AG20443 (cell line): ENCODE data around the gene SLC7A8.

ENCODE experiments used
- DNase-seq: peaks from one replicate; pipeline ENCODE4 v3.0.0; 2012; ENCODE audit warnings: low spot score, mixed read lengths

Gene SLC7A8

DNA sequence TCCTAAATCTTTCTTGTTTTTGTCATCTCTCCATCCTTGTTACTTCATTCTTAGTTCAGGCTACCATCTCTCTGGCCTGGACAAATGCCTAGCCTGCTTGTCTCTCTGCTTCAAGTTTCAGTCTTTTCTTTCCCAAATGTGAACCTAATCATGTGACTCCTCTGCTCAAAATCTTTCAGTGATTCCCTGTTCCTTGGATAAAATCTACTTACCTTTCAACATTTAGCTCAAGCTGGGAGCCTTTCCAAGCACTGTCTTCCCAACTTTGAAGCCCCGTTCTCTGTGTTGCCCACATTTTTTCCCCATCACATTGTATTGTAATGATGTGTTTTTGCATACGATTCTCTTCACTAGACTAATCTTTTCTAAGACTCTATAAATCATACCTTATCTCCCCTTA, 24.7 kb downstream of the SLC7A8 start:
- DNase-seq, result no peak

- peak; percentile 88 for DNase-seq
Measured at GRCh38 chr14:23154964-23155587, 28.4 kb downstream of the SLC7A8 start.

GRCh38 chr14:23153851-23154796, 29.3 kb downstream of the SLC7A8 start:
- DNase-seq, result peak; percentile 93

- DNase-seq, result no peak
Measured at GRCh38 chr14:23151342-23151741, 32.1 kb downstream of the SLC7A8 start.

- DNase-seq, result no peak
Measured at GRCh38 chr14:23149745-23150144, 33.7 kb downstream of the SLC7A8 start.

- DNase-seq, result no peak
Measured at GRCh38 chr14:23148591-23149249, 34.7 kb downstream of the SLC7A8 start.

GRCh38 chr14:23147676-23148075, 35.8 kb downstream of the SLC7A8 start:
- no peak for DNase-seq

DNA sequence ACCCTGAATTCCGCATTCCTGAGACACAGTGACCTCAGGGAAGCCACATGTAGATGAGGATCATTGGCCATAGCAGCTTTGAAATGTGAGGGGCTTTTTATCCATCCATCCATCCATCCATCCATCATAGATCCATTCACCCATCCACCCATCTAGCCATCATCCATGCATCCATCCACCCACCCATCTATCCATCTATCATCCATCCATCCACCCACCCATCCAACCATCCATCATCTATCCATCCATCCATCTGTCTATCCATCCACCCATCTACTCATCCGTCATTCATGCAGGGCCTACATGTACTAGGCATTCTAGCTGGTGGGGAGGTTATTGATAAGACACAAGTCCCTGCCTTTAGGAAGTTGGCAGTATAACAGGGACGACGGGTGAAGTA, 36.5 kb downstream of the SLC7A8 start:
- DNase-seq, result no peak

GRCh38 chr14:23146351-23146910, 37.0 kb downstream of the SLC7A8 start:
- no peak for DNase-seq

DNA sequence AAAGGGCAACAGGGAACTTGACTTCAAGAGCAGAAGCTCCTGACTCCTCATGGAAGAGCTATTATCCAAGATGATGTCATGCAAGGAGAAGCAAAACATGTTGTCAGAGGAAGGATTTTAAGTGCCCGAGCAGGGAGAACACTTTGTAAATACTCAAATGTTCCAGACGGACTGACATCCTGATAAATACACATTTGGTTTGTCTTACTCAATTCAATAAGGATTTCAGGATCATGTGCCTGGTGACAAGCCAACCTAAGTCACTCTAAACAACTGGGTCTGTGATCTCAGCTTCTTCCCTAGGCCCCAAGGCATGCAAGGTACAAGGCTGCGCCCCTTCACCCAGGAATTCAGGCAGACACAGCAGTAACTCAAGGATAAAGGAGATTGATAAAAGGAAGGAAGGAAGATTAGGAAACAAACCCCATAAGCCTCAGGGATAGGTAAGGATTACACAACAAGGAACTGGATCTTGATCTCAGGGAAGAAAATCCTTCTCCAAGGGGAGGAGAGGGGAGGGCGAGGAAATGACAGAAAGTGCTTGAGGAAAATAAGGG, 37.6 kb downstream of the SLC7A8 start:
- no peak for DNase-seq

DNA sequence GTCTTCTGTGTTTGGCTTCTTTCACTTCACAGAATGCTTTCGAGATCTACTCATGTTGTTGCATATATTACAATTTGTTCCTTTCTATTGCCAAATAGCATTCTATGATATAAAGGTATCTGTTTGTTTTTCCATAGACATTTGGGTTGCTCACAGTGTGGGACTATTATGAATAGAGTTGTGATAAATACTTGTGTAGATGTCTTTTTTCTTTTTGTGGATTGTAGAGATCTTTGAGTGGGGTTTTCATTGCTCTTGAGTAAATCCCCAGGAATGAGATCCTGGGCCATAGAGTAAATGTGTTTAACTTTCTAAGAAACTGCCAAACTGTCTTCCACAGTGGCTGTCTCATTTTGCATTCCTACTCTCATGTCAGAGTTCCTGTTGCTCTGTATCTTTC, 39.5 kb downstream of the SLC7A8 start:
- no peak for DNase-seq

- DNase-seq, result no peak
Measured at GRCh38 chr14:23142826-23143225, 40.6 kb downstream of the SLC7A8 start.

DNA sequence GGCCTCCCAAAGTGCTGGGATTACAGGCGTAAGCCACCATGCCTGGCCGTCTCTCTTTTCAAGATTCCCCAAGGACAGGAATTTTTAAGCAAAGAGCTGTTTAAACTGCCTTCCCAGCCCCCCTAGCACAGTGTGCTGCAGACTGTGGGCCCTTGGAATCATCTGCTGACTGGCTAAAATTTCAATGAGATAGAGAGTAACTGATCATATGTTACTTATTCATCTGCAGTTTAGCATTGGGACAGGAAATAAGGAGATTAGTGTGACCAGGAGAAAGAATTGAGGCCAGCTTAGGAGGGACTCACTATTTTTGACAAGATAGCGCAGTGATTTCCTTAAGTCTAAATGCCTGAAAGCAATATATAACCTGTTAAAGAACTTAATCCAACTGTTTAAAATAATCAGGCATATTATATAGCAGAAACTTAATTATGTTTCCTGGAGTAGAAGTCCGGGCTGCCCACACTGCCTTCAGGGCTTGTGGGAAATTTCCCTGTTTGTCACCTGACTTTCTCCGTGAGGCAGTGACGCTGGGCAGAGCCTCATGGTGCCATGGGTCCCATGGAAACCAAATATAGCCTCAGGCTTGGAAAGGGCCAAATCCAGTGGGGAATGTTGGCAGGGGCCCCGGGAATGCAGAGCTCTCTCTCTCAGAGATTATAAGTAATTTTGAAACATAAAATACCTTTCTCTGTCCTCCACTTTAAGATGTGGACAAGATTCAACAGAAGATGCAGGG, 41.6 kb downstream of the SLC7A8 start:
- DNase-seq, result peak; percentile 81

GRCh38 chr14:23140371-23140770, 43.1 kb downstream of the SLC7A8 start:
- no peak for DNase-seq

- no peak for DNase-seq
Measured at GRCh38 chr14:23139874-23140273, 43.6 kb downstream of the SLC7A8 start.

GRCh38 chr14:23137813-23138535, 45.5 kb downstream of the SLC7A8 start:
- DNase-seq, result no peak

DNA sequence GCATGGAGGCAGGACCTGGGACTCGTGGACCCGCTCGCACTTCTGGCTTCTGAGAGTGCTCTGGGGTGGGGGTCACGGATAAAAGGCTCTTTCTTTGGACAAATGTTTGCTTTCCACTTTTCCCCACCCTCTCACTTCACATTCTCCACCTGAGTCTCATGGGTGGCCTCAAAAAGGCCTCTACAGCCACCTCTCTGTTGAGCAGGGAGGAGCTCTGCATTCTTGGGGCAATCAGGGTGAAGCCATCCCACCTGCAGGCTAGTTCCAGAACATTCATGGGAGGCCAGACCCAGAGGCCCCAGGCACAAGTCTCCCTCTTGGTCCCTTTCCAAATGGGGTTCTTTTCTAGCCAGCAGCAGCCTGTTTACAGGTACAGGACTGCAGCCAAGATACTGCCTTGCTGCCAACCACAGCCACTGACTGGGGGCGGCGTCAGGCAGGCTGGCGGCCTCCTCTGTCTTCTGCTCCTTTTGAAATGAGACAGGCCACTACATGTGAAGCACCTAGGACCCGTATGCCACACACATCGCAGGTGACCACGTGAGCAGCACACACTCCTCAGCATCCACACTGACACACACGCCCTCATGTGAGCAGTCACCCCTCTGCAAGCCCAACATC, 46.2 kb downstream of the SLC7A8 start:
- DNase-seq, result no peak

GRCh38 chr14:23136566-23137133, 46.8 kb downstream of the SLC7A8 start:
- no peak for DNase-seq

DNA sequence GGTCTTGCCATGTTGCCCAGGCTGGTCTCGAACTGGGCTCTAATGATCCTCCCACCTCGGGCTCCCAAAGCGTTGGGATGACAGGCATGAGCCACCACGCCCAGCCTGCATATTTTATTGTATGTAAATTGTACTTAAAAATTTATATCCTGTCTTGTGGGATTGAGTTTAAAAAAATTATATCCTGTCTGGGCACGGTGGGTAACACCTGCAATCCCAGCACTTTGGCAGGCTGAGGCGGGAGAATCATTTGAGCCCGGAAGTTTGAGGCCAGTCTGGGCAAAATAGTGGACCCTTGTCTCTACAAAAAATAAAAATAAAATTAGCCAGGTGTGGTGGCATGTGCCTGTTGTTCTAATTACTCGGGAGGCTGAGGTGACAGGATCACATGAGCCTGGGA, 50.5 kb downstream of the SLC7A8 start:
- no peak for DNase-seq

GRCh38 chr14:23131482-23131881, 52.0 kb downstream of the SLC7A8 start:
- DNase-seq, result no peak
